Left cardiac atrium (tissue), 4 donors: ENCODE data around the gene FHDC1. TPM values are rescaled to one million over a fixed set of nuclear protein-coding genes. Genes with fewer than 3 reads are reported as not detected.

Experiments used
- ATAC-seq, 2 donors: fragments of 200-7000 bp; cut with Tn5 transposase; one replicate each; pipeline ENCODE4 v1.9.1; 2020; ENCODE audit warnings: mild to moderate bottlenecking in 2 of 2, moderate library complexity in 2 of 2
- DNase-seq: peaks from one replicate; pipeline ENCODE4 v3.0.0-alpha.2; 2020
- intact Hi-C, 2 donors: fragments of 100-400 bp; cut with DNase I; formaldehyde crosslinking; loops; one replicate each; pipeline versions ENCODE4 v1.14.1 to v1.15.1; 2022 to 2023
- total RNA-seq, 2 donors: library from RNA; stranded (reverse); fragmentation: NEBNext Ultra II Directional; extraction: Animal tissue kit (Norgen Biotek cat#: 25700); gene quantifications; one replicate each; pipeline ENCODE4 v1.2.1, GENCODE V29; 2021
- donor health status: DM: no; HTN: yes; CAD: no.
- donor health status: DM: no; HTN: yes; CAD: no; lungs with severe emphysema.
- donor health status: DM: yes; HTN: yes; CAD: no.
- donor health status: Dilated cardiomyopathy.

The FHDC1 gene
- total RNA-seq, 2 donors from 2014 or later: 0.50 to 0.53 TPM

- ATAC-seq (no peak), DNase-seq (no peak)
- intact Hi-C loops: no loop called here
Observed at GRCh38 chr4:152974468-152975379, 38.6 kb downstream of the FHDC1 start.

GRCh38 chr4:152975380-152976211 lies 39.5 kb downstream of the FHDC1 start:
- no peak for DNase-seq
- intact Hi-C loops: no loop called here
- no peak for ATAC-seq

GRCh38 chr4:152976212-152976761 lies 40.2 kb downstream of the FHDC1 start:
- no peak for DNase-seq
- intact Hi-C loops: no loop called here
- ATAC-seq: no peak

GRCh38 chr4:152979731-152980330 lies 43.7 kb downstream of the FHDC1 start:
- DNase-seq (no peak), ATAC-seq (no peak)
- intact Hi-C loops: no loop called here

- peak in 1 of 2 donors; percentile 48 for ATAC-seq
- no peak for DNase-seq
- intact Hi-C loops: no loop called here
Observed at GRCh38 chr4:152981278-152981677, 45.2 kb downstream of the FHDC1 start.

- DNase-seq: no peak
- intact Hi-C loops: no loop called here
- no peak for ATAC-seq
Observed at GRCh38 chr4:152981842-152982241, 45.7 kb downstream of the FHDC1 start.

GRCh38 chr4:152983221-152983620 lies 47.1 kb downstream of the FHDC1 start:
- intact Hi-C loops: no loop called here
- ATAC-seq (peak in 1 of 2 donors; percentile 18), DNase-seq (no peak)

- intact Hi-C loops: no loop called here
- ATAC-seq (no peak), DNase-seq (no peak)
Observed at GRCh38 chr4:152983774-152984411, 47.8 kb downstream of the FHDC1 start.

- DNase-seq: no peak
- intact Hi-C loops: no loop called here
- ATAC-seq: no peak
Observed at GRCh38 chr4:152988721-152989553, 52.8 kb downstream of the FHDC1 start.

- DNase-seq: no peak
- intact Hi-C loops: no loop called here
- ATAC-seq: no peak
Observed at GRCh38 chr4:152989554-152989970, 53.4 kb downstream of the FHDC1 start.

- intact Hi-C loops: no loop called here
- DNase-seq: no peak
- ATAC-seq: no peak
Observed at GRCh38 chr4:152990471-152991131, 54.5 kb downstream of the FHDC1 start.

GRCh38 chr4:152991398-152991797 lies 55.3 kb downstream of the FHDC1 start:
- ATAC-seq (no peak), DNase-seq (no peak)
- intact Hi-C loops: no loop called here

- DNase-seq: no peak
- intact Hi-C loops: no loop called here
- ATAC-seq: no peak
Observed at GRCh38 chr4:152992027-152992426, 55.9 kb downstream of the FHDC1 start.

GRCh38 chr4:152992466-152992865 lies 56.3 kb downstream of the FHDC1 start:
- intact Hi-C loops: no loop called here
- ATAC-seq: no peak

GRCh38 chr4:152994038-152994437 lies 57.9 kb downstream of the FHDC1 start:
- intact Hi-C loops: no loop called here
- DNase-seq (no peak), ATAC-seq (no peak)

More at GRCh38 chr4:152992466-152992865, 56.3 kb downstream of the FHDC1 start:
- DNase-seq: no peak

- no peak for ATAC-seq
- no peak for DNase-seq
- intact Hi-C loops: no loop called here
Observed at GRCh38 chr4:152996111-152996571, 60.0 kb downstream of the FHDC1 start.

GRCh38 chr4:152996672-152997071 lies 60.5 kb downstream of the FHDC1 start:
- intact Hi-C loops: no loop called here
- DNase-seq (no peak), ATAC-seq (no peak)

GRCh38 chr4:152997288-152997687 lies 61.2 kb downstream of the FHDC1 start:
- ATAC-seq (no peak), DNase-seq (no peak)
- intact Hi-C loops: no loop called here
